Breast epithelium (tissue), 3 donors: ENCODE measurements around the gene C12orf75.

ENCODE experiments used
- POLR2AphosphoS5 ChIP-seq, 3 donors: sonication (generic); formaldehyde crosslinking; IDR thresholded peaks; one replicate each; pipeline ENCODE4 v1.6.1; 2017; ENCODE audit warnings: antibody characterized with exemption in 3 of 3
- TF ChIP-seq, protein P1 (sequence below), 3 donors: fragments of 450-650 bp; IDR thresholded peaks; one replicate each; pipeline ENCODE4 v1.5.1; 2016 to 2017; ENCODE audit warnings: antibody characterized with exemption in 3 of 3, mild to moderate bottlenecking in 3 of 3, moderate library complexity in 3 of 3

GRCh38 chr12:105294161-105294560, 36.3 kb upstream of the C12orf75 start:
- no peak for TF ChIP-seq POLR2AphosphoS5 (IDR thresholded peaks at IDR 0.05)
- TF ChIP-seq, protein P1, sequence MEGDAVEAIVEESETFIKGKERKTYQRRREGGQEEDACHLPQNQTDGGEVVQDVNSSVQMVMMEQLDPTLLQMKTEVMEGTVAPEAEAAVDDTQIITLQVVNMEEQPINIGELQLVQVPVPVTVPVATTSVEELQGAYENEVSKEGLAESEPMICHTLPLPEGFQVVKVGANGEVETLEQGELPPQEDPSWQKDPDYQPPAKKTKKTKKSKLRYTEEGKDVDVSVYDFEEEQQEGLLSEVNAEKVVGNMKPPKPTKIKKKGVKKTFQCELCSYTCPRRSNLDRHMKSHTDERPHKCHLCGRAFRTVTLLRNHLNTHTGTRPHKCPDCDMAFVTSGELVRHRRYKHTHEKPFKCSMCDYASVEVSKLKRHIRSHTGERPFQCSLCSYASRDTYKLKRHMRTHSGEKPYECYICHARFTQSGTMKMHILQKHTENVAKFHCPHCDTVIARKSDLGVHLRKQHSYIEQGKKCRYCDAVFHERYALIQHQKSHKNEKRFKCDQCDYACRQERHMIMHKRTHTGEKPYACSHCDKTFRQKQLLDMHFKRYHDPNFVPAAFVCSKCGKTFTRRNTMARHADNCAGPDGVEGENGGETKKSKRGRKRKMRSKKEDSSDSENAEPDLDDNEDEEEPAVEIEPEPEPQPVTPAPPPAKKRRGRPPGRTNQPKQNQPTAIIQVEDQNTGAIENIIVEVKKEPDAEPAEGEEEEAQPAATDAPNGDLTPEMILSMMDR (IDR thresholded peaks at IDR 0.05), result no peak
